ENCODE data around the gene ARHGAP10.

Gene ARHGAP10

GRCh38 chr4:147829401-147830101 lies 97.7 kb downstream of the ARHGAP10 start:
- Histone ChIP-seq H3K4me3 (replicated peaks; ENCODE audit: low read depth, low read length) (no peak overlapping the region), H3K27me3 (replicated peaks; ENCODE audit: control insufficient read depth, insufficient read depth, low read length) (no peaks in the 10 kb centered on the region), H3K36me3 (ENCODE audit: control insufficient read depth, insufficient read depth, low read length) (peaks cover 15% of the 10 kb centered on the region)
- TF ChIP-seq CTCF (IDR thresholded peaks at IDR 0.05; ENCODE audit: insufficient read depth, low read length, poor library complexity, severe bottlenecking) = no peak
- no peak for DNase-seq (ENCODE audit: extremely low read depth, insufficient read length)

GRCh38 chr4:147830102-147830463 lies 98.2 kb downstream of the ARHGAP10 start:
- TF ChIP-seq CTCF (IDR thresholded peaks at IDR 0.05; ENCODE audit: insufficient read depth, low read length, poor library complexity, severe bottlenecking) = no peak
- DNase-seq (ENCODE audit: extremely low read depth, insufficient read length) = no peak

GRCh38 chr4:147830987-147831386 lies 99.1 kb downstream of the ARHGAP10 start:
- no peak overlapping the region for H3K4me3 ChIP-seq (replicated peaks; ENCODE audit: low read depth, low read length)
- DNase-seq (ENCODE audit: extremely low read depth, insufficient read length) = no peak
- peaks cover 8% of the 10 kb centered on the region for H3K36me3 ChIP-seq (ENCODE audit: control insufficient read depth, insufficient read depth, low read length)
- no peaks in the 10 kb centered on the region for H3K27me3 ChIP-seq (replicated peaks; ENCODE audit: control insufficient read depth, insufficient read depth, low read length)
- no peak for TF ChIP-seq CTCF (IDR thresholded peaks at IDR 0.05; ENCODE audit: insufficient read depth, low read length, poor library complexity, severe bottlenecking)

More at GRCh38 chr4:147830102-147830463, 98.2 kb downstream of the ARHGAP10 start:
- no peak overlapping the region for H3K4me3 ChIP-seq (replicated peaks; ENCODE audit: low read depth, low read length)
- H3K27me3 ChIP-seq (replicated peaks; ENCODE audit: control insufficient read depth, insufficient read depth, low read length) = no peaks in the 10 kb centered on the region
- H3K36me3 ChIP-seq (ENCODE audit: control insufficient read depth, insufficient read depth, low read length) = peaks cover 10% of the 10 kb centered on the region

GRCh38 chr4:147831551-147832171 lies 99.8 kb downstream of the ARHGAP10 start:
- Histone ChIP-seq H3K27me3 (replicated peaks; ENCODE audit: control insufficient read depth, insufficient read depth, low read length) (no peaks in the 10 kb centered on the region), H3K4me3 (replicated peaks; ENCODE audit: low read depth, low read length) (no peak overlapping the region), H3K36me3 (ENCODE audit: control insufficient read depth, insufficient read depth, low read length) (peaks cover 5% of the 10 kb centered on the region; the same call in 1 of the 2 replicates)
- DNase-seq (ENCODE audit: extremely low read depth, insufficient read length) = no peak
- no peak for TF ChIP-seq CTCF (IDR thresholded peaks at IDR 0.05; ENCODE audit: insufficient read depth, low read length, poor library complexity, severe bottlenecking)

- Histone ChIP-seq H3K4me3 (replicated peaks; ENCODE audit: low read depth, low read length) (no peak overlapping the region), H3K27me3 (replicated peaks; ENCODE audit: control insufficient read depth, insufficient read depth, low read length) (no peaks in the 10 kb centered on the region), H3K36me3 (ENCODE audit: control insufficient read depth, insufficient read depth, low read length) (peaks cover 5% of the 10 kb centered on the region; the same call in 1 of the 2 replicates)
- DNase-seq (ENCODE audit: extremely low read depth, insufficient read length) = no peak
- TF ChIP-seq CTCF (IDR thresholded peaks at IDR 0.05; ENCODE audit: insufficient read depth, low read length, poor library complexity, severe bottlenecking) = no peak
These were observed 101.4 kb downstream of the ARHGAP10 start for GRCh38 chr4:147833254-147833653.
